T-cell (primary cell): ENCODE results near the gene TMPO. TPM values are rescaled to one million over a fixed set of nuclear protein-coding genes. Genes with fewer than 3 reads are reported as not detected.

Source experiments
- ATAC-seq, 4 experiments: fragments of 200-7000 bp in 3 of 4; fragments of 150-1000 bp in 1 of 4; cut with Tn5 transposase; replicated peaks in 1 of 4; 1 replicate in 3 of 4; 2 replicates in 1 of 4; pipeline ENCODE4 v1.10.0; 2021; ENCODE audit warnings: moderate library complexity in 3 of 4, mild to moderate bottlenecking in 2 of 4, moderate number of reproducible peaks in 1 of 4
- CTCF ChIA-PET, 2 donors: fragments of 300-600 bp; sonication (Branson Sonifier 250); formaldehyde crosslinking; loops; one replicate each; lab custom pipeline; 2022; ENCODE audit warnings: antibody characterized with exemption in 2 of 2; lab: Charles Lee
- POLR2A ChIA-PET, 2 donors: fragments of 300-600 bp; sonication (Branson Sonifier 250); formaldehyde crosslinking; loops; one replicate each; lab custom pipeline; 2022; ENCODE audit warnings: antibody characterized with exemption in 2 of 2; lab: Charles Lee
- DNase-seq, 35 experiments: peaks; one replicate each; pipeline versions ENCODE4 v3.0.0 to v3.0.0-alpha.2; 2013 to 2023
- H3K27ac ChIP-seq: one replicate; pipeline ENCODE4 v1.5.1; 2013; ENCODE audit warnings: low read length
- H3K27me3 ChIP-seq, 2 experiments: replicated peaks in 1 of 2; 1 replicate in 1 of 2; 2 replicates in 1 of 2; pipeline versions ENCODE4 v1.6.1 to v1.7.0; 2013; ENCODE audit warnings: low read length in 1 of 2, mixed read lengths in 1 of 2; ENCODE audit not compliant: control insufficient read depth in 2 of 2, insufficient read depth in 2 of 2; ENCODE audit errors: extremely low read depth in 1 of 2
- H3K36me3 ChIP-seq, 2 donors: 1 replicate in 1 of 2; 2 replicates in 1 of 2; pipeline versions ENCODE4 v1.6.1 to v1.7.0; 2013; ENCODE audit warnings: low read length in 1 of 2; ENCODE audit not compliant: control insufficient read depth in 2 of 2, insufficient read depth in 1 of 2; ENCODE audit errors: extremely low read depth in 1 of 2
- H3K4me1 ChIP-seq, 2 experiments: 1 replicate in 1 of 2; 2 replicates in 1 of 2; pipeline versions ENCODE4 v1.6.1 to v1.7.0; 2013; ENCODE audit warnings: low read length in 2 of 2, mixed read lengths in 1 of 2; ENCODE audit not compliant: insufficient read depth in 2 of 2, control insufficient read depth in 1 of 2; ENCODE audit errors: extremely low read depth in 1 of 2
- H3K4me3 ChIP-seq, 2 donors: 1 replicate in 1 of 2; 2 replicates in 1 of 2; pipeline versions ENCODE4 v1.5.1 to v1.7.0; 2013; ENCODE audit warnings: mild to moderate bottlenecking in 2 of 2, low read length in 1 of 2, moderate library complexity in 1 of 2; ENCODE audit not compliant: control insufficient read depth in 1 of 2; ENCODE audit errors: extremely low read depth in 1 of 2
- H3K9me3 ChIP-seq: 2 replicates; pipeline ENCODE4 v1.7.0; 2013
- H3K27ac Mint-ChIP-seq, 2 donors: one replicate each; pipeline ENCODE4 v1.8.0; 2020 to 2021; ENCODE audit warnings: mild to moderate bottlenecking in 2 of 2, mixed read lengths in 2 of 2
- H3K27me3 Mint-ChIP-seq, 2 donors: one replicate each; pipeline ENCODE4 v1.8.0; 2021 to 2022; ENCODE audit warnings: mixed read lengths in 2 of 2
- H3K36me3 Mint-ChIP-seq: one replicate; pipeline ENCODE4 v1.8.0; 2021; ENCODE audit warnings: mixed read lengths
- H3K4me1 Mint-ChIP-seq, 3 donors: one replicate each; pipeline ENCODE4 v1.8.0; 2020 to 2022; ENCODE audit warnings: mixed read lengths in 3 of 3, mild to moderate bottlenecking in 1 of 3
- H3K4me3 Mint-ChIP-seq, 3 donors: one replicate each; pipeline ENCODE4 v1.8.0; 2020 to 2022; ENCODE audit warnings: mild to moderate bottlenecking in 3 of 3, mixed read lengths in 3 of 3, moderate library complexity in 3 of 3
- H3K9me3 Mint-ChIP-seq, 3 donors: one replicate each; pipeline ENCODE4 v1.8.0; 2020 to 2022; ENCODE audit warnings: mixed read lengths in 3 of 3
- WGBS: methylation state at CpG from one replicate; pipeline ENCODE4 v1.1.5; 2013; ENCODE audit warnings: missing lambda C conversion rate; ENCODE audit not compliant: insufficient coverage; 5-methylcytosine and 5-hydroxymethylcytosine counted together
- total RNA-seq, 35 experiments: library from RNA in 6 of 35; stranded (reverse) in 6 of 35; fragments of 120-200 nt in 1 of 35; gene quantifications; one replicate each; pipeline versions ENCODE4 v1.2.1 to v1.2.4 and lab custom pipeline; 2013 to 2026

TMPO gene
- total RNA-seq, 5 donors from 2014 or later (not counting 1 experiment from before 2014, with no cell fraction given), result 101 to 143 (median 129) TPM

DNA sequence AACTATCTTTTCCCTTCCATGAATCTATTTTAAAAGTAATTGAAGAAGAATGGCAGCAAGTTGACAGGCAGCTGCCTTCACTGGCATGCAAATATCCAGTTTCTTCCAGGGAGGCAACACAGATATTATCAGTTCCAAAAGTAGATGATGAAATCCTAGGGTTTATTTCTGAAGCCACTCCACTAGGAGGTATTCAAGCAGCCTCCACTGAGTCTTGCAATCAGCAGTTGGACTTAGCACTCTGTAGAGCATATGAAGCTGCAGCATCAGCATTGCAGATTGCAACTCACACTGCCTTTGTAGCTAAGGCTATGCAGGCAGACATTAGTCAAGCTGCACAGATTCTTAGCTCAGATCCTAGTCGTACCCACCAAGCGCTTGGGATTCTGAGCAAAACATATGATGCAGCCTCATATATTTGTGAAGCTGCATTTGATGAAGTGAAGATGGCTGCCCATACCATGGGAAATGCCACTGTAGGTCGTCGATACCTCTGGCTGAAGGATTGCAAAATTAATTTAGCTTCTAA lies 18.4 kb downstream of the TMPO start:
- no peak overlapping the region for H3K27ac Mint-ChIP-seq
- Histone ChIP-seq H3K4me1 (no peaks in the 10 kb centered on the region), H3K9me3 (no peaks in the 10 kb centered on the region), H3K4me3 (no peak overlapping the region), H3K27ac (no peak overlapping the region), H3K36me3 (peaks cover 5 to 54% of the 10 kb centered on the region in 2 donors), H3K27me3 (no peaks in the 10 kb centered on the region)
- DNase-seq, result no peak
- POLR2A ChIA-PET, result no interaction called here
- peaks cover 43% of the 10 kb centered on the region for H3K36me3 Mint-ChIP-seq
- H3K9me3 Mint-ChIP-seq, result no peaks in the 10 kb centered on the region
- H3K27me3 Mint-ChIP-seq, result no peaks in the 10 kb centered on the region
- ATAC-seq, result no peak
- CTCF ChIA-PET, result interaction anchor here (0.6 to 3.3 kb wide), 7 partner anchors 13 to 63 kb away, joined by 3 to 24 read pairs (median 3); no protein-coding TSS in a partner anchor
- peaks cover 6 to 26% (median 14%) of the 10 kb centered on the region in 3 donors for H3K4me1 Mint-ChIP-seq
- no peak overlapping the region for H3K4me3 Mint-ChIP-seq
- no CpG with 5 or more reads among the region's 4 CpGs for WGBS

DNA sequence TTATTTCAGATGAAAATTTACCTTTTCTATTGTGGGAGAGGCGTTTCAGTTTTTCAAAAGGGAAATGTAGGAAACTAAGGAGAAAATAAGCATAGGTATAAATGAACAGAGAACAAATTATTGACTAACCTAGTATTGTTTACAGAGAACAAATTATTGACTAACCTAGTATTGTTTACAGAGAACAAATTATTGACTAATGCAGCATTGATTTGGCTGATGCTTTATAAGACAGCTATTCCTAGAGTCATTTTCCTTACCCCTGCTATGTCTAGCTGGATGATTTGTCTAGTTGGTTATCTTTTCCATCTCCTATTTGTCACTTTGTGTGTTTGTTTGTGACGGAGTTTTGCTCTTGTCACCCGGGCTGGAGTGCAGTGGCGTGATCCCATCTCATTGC lies 22.6 kb downstream of the TMPO start:
- CTCF ChIA-PET, result interaction anchor here in 1 of 2 donors (0.6 to 1.9 kb wide), 2 partner anchors 11 to 46 kb away, joined by 3 to 4 read pairs; no protein-coding TSS in a partner anchor
- Mint-ChIP-seq H3K27me3 (no peaks in the 10 kb centered on the region), H3K27ac (no peak overlapping the region), H3K36me3 (peaks cover 49% of the 10 kb centered on the region), H3K9me3 (no peaks in the 10 kb centered on the region), H3K4me3 (no peak overlapping the region), H3K4me1 (peaks cover 4 to 21% (median 14%) of the 10 kb centered on the region in 3 donors)
- H3K4me1 ChIP-seq, result no peaks in the 10 kb centered on the region
- DNase-seq (no peak), ATAC-seq (no peak)
- H3K27ac ChIP-seq, result no peak overlapping the region
- no peaks in the 10 kb centered on the region for H3K9me3 ChIP-seq
- no peaks in the 10 kb centered on the region for H3K27me3 ChIP-seq
- no peak overlapping the region for H3K4me3 ChIP-seq
- peaks cover 0 to 53% of the 10 kb centered on the region in 2 donors for H3K36me3 ChIP-seq
- POLR2A ChIA-PET, result interaction anchor here in 1 of 2 donors (0.6 kb wide), 1 partner anchor 64 kb away, joined by 4 read pairs; no protein-coding TSS in a partner anchor
- no CpG with 5 or more reads among the region's 4 CpGs for WGBS

DNA sequence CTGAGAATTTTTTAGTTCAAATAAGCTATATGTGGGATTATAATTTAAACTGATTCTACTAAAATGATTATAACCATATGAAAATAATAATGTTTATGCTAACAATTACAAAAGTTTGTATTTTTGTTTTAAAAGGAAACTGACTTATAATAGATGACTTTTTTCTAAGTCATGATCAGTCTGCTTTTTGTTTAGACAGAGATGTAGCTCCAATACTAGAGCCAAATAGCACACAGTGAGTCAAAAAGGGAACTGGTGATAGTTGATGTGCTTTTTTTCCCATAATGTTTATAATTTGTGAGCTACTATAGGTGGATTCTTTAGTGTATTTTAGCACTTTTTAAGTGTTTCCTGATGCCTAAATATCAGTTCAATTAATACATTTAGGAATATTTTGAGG lies 28.3 kb downstream of the TMPO start:
- H3K27me3 ChIP-seq, result no peaks in the 10 kb centered on the region
- Mint-ChIP-seq H3K27me3 (no peaks in the 10 kb centered on the region), H3K9me3 (no peaks in the 10 kb centered on the region), H3K27ac (no peak overlapping the region), H3K36me3 (peaks cover 46% of the 10 kb centered on the region), H3K4me3 (no peak overlapping the region), H3K4me1 (peaks cover 4 to 11% (median 5%) of the 10 kb centered on the region in 3 donors)
- peaks cover 0 to 58% of the 10 kb centered on the region in 2 donors for H3K36me3 ChIP-seq
- ATAC-seq (no peak), DNase-seq (no peak)
- no peak overlapping the region for H3K27ac ChIP-seq
- CTCF ChIA-PET, result interaction anchor here (0.7 to 1.2 kb wide), 3 partner anchors 53 to 150 kb away, joined by 3 to 5 read pairs (median 4); no protein-coding TSS in a partner anchor
- POLR2A ChIA-PET, result interaction anchor here in 1 of 2 donors (0.5 kb wide), 1 partner anchor 31 kb away, joined by 5 read pairs; no protein-coding TSS in a partner anchor
- H3K4me3 ChIP-seq, result no peak overlapping the region
- no peaks in the 10 kb centered on the region for H3K9me3 ChIP-seq
- no peaks in the 10 kb centered on the region for H3K4me1 ChIP-seq

DNA sequence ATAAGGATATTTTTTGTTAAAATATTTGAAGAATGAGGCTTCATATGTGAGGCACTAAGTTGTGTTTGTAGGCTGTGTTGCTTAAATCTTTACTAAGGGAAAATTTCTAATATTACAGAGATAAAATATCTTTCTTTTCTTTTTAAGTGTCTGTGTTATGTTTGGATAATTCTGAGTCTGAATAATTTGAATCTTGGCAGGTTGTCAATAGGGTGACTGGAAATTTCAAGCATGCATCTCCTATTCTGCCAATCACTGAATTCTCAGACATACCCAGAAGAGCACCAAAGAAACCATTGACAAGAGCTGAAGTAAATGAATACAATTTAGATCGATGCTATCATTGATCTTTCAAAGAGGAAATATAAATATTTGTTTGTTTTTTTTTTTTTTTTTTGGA lies 29.4 kb downstream of the TMPO start:
- no peaks in the 10 kb centered on the region for H3K27me3 ChIP-seq
- no peaks in the 10 kb centered on the region for H3K27me3 Mint-ChIP-seq
- peaks cover 0 to 63% of the 10 kb centered on the region in 2 donors for H3K36me3 ChIP-seq
- peaks cover 47% of the 10 kb centered on the region for H3K36me3 Mint-ChIP-seq
- no peaks in the 10 kb centered on the region for H3K9me3 Mint-ChIP-seq
- no peak overlapping the region for H3K4me3 ChIP-seq
- CTCF ChIA-PET, result interaction anchor here in 1 of 2 donors (1.0 to 1.3 kb wide), 2 partner anchors 22 to 107 kb away, joined by 3 read pairs; no protein-coding TSS in a partner anchor
- POLR2A ChIA-PET, result interaction anchor here in 1 of 2 donors (0.6 to 0.7 kb wide), 2 partner anchors 36 to 75 kb away, joined by 5 to 10 read pairs; no protein-coding TSS in a partner anchor
- H3K9me3 ChIP-seq, result no peaks in the 10 kb centered on the region
- no peak overlapping the region for H3K4me3 Mint-ChIP-seq
- no peak overlapping the region for H3K27ac Mint-ChIP-seq
- no peak for ATAC-seq
- WGBS, result 80% methylated on average over 1 of the region's 1 CpG
- peaks cover 4 to 11% (median 5%) of the 10 kb centered on the region in 3 donors for H3K4me1 Mint-ChIP-seq
- no peak overlapping the region for H3K27ac ChIP-seq
- no peak for DNase-seq
- H3K4me1 ChIP-seq, result no peaks in the 10 kb centered on the region

DNA sequence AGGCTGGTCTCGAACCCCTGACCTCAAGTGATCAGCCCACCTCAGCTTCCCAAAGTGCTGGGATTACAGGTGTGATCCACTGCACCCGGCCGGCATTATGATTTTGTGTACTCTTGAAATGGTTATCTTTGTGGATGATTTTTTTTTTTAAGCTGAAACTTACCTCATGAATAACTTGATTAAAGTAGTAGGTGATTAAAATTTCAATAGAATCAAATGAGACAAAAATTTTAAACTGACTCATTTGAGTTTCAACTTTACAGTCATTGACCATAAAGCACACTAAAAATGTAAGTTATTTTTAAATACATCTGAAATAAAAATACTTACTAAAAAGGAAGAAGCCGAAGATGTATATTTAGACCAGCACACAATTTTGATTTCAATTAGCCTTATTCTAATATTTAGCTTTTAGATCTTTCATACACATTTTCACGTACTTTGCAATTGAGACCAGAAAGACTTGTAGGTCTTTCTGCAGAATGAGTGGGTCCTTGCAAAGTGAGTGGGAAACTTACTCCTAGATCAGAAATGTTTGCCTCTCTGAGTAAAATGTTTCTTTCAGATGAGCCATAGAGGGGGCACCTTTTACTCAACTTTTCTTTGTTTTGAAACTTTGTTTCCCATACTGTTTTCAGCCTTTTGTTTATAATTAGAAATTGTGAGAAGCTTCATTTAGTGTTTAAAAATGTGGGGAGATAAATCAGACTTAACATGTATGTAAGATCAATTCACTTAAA lies 34.2 kb downstream of the TMPO start:
- Histone ChIP-seq H3K36me3 (peaks cover 3 to 37% of the 10 kb centered on the region in 2 donors), H3K9me3 (no peaks in the 10 kb centered on the region), H3K27ac (no peak overlapping the region), H3K4me3 (no peak overlapping the region), H3K27me3 (no peaks in the 10 kb centered on the region), H3K4me1 (no peaks in the 10 kb centered on the region)
- Mint-ChIP-seq H3K4me1 (no peaks in the 10 kb centered on the region), H3K4me3 (no peak overlapping the region), H3K27me3 (no peaks in the 10 kb centered on the region), H3K9me3 (no peaks in the 10 kb centered on the region), H3K36me3 (peaks cover 42% of the 10 kb centered on the region), H3K27ac (no peak overlapping the region)
- 78% methylated on average over 1 of the region's 5 CpGs for WGBS
- ChIA-PET POLR2A (interaction anchor here in 1 of 2 donors (0.6 kb wide), 1 partner anchor 58 kb away, joined by 3 read pairs; no protein-coding TSS in a partner anchor), CTCF (interaction anchor here in 1 of 2 donors (0.6 kb wide), 1 partner anchor 35 kb away, joined by 3 read pairs; no protein-coding TSS in a partner anchor)
- no peak for DNase-seq
- ATAC-seq, result no peak

DNA sequence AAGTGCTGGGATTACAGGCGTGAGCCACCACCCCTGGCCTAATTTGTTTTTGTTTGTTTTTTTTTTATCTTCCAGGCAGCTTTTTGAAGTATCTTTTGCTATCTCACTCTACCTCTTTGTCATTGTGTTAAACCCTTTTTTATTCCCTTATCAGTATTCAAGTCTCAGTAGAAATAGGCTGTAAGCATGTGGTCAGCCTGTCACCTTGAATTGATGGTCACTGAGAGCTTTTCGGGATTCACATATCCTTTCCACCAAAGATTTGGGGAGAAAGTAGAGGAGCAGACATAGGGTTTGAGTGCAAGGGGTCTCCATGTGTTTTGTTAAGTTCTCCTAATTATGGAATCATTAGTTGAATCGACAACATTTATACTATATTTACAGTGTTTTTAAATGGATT lies 36.4 kb downstream of the TMPO start:
- H3K27me3 Mint-ChIP-seq, result no peaks in the 10 kb centered on the region
- peaks cover 3 to 22% of the 10 kb centered on the region in 2 donors for H3K36me3 ChIP-seq
- POLR2A ChIA-PET, result no interaction called here

More for the DNA sequence above, 36.4 kb downstream of the TMPO start:
- H3K27ac Mint-ChIP-seq, result no peak overlapping the region
- H3K4me3 Mint-ChIP-seq, result no peak overlapping the region
- no peak overlapping the region for H3K4me3 ChIP-seq
- H3K27me3 ChIP-seq, result no peaks in the 10 kb centered on the region
- CTCF ChIA-PET, result interaction anchor here in 1 of 2 donors (0.7 kb wide), 1 partner anchor 1645 kb away, joined by 9 read pairs; no protein-coding TSS in a partner anchor
- no peak for DNase-seq
- no CpG with 5 or more reads among the region's 3 CpGs for WGBS
- H3K9me3 Mint-ChIP-seq, result no peaks in the 10 kb centered on the region
- no peak for ATAC-seq
- no peaks in the 10 kb centered on the region for H3K4me1 Mint-ChIP-seq
- peaks cover 31% of the 10 kb centered on the region for H3K36me3 Mint-ChIP-seq
- no peaks in the 10 kb centered on the region for H3K4me1 ChIP-seq
- H3K9me3 ChIP-seq, result no peaks in the 10 kb centered on the region
- no peak overlapping the region for H3K27ac ChIP-seq
